NCI-H2029 treated with DMSO at 0.1 percent for 48 hours (cell line): ENCODE data around the gene ECM1.

ENCODE experiments used
- DNase-seq: peaks from one replicate; lab custom pipeline; 2025; lab: John Stamatoyannopoulos, UW

Gene ECM1

DNA sequence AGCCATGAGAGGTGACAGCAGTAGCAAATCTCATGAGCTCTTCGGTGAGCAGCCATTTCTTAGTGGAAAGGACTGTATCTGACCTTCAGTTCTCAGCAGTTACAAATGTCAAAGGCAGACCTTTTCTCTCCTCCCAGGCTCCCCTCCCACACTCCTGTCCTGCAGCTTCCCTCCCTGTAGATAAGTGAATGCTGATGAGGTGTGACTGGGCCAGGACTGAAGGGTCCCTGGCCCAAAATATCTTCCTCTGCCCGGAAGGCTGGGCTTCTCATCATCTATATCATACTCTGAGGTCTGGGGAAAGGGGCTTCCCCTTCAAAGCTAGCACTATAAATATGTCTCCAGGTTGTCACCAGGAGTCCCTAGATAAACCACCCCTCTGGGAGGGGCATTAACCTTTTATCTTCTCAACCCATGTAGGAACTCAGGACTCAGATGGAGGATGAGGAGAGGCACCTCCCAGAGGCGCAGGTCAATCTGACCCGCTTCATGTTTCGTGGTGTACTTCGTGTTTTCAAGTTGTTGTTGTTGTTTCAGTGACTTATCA is 37.6 kb downstream of the ECM1 start:
- DNase-seq = no peak

DNA sequence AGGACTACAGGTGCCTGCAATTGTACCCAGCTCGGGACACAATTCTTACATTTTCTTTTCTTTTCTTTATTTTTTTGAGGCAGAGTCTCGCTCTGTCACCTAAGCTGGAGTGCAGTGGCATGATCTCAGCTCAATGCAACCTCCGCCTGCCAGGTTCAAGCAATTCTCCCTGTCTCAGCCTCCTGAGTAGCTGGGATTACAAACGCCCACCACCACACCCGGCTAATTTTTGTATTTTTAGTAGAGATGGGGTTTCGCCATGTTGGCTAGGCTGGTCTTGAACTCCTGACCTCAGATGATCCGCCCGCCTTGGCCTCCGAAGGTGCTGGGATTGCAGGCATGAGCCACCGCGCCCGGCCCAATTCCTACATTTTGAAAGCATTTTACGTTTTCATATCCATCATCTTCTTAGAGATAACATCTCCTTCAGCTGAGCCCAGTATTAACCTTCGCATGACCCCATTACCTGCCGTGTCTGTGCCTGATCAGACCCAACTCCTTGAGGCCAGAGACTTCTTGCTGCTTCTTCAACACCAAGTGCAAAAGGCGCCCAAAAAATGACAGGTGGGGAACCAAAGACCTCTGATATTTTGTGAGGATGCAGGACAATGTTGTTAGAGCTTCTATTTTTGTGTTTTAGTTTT is 38.5 kb downstream of the ECM1 start:
- DNase-seq = no peak

DNA sequence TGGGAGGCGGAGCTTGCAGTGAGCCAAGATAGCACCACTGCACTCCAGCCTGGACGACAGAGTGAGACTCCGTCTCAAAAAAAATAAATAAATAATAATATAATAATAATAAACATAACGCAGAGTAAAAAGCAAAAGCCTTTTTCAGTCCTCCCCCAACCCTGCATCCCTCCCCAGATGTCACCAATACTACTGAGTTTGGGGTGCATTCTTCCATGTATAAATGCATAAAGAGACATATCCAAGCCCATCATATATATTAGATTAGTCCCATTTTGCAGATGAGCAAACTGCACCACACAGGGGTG is 40.4 kb downstream of the ECM1 start:
- no peak for DNase-seq

DNA sequence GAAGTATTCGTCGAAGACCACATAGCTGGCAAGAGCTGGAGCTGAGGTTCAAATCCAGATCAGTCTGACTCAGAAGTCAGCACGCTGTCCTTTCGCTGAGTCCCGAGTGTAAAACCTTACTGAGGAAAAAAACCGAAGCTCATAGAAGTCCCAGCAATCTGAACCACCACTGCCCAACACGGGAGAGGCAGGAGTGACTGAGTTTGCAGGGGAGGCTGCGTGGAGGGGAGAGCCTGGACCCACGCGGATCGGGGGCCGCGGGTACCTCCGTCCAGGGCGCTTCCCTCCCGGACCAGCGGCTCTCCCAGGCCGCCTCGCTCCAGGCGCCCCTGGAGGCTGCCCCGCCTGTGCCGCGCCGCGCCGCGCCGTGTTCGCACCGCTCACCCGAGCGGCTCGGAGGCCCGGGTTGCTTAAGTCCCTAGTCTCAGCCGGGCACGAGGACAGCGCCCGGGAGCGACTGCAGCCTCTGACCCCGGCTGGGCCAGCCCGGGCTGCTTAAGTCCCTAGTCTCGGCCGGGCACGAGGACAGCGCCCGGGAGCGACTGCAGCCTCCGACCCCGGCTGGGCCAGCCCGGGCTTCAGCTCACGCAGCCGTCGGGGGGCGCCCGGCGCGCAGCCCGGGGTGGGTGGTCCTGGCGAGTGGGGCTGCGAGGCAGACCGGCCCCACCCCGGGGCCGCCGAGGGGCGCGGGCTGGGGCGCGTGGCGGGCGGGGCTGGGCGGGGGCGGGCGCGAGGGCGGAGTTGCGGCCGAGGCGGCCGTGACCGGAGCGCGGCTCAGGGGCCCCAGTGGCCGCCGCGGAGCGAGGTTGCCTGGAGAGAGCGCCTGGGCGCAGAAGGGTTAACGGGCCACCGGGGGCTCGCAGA is 41.0 kb downstream of the ECM1 start, which contains the start of gene ADAMTSL4:
ADAMTSL4 (plus strand) TSS at position 777 of the 864 bp plus-strand sequence. CDS start 2,881 bp downstream, outside the sequence.
- DNase-seq = peak; percentile 10

DNA sequence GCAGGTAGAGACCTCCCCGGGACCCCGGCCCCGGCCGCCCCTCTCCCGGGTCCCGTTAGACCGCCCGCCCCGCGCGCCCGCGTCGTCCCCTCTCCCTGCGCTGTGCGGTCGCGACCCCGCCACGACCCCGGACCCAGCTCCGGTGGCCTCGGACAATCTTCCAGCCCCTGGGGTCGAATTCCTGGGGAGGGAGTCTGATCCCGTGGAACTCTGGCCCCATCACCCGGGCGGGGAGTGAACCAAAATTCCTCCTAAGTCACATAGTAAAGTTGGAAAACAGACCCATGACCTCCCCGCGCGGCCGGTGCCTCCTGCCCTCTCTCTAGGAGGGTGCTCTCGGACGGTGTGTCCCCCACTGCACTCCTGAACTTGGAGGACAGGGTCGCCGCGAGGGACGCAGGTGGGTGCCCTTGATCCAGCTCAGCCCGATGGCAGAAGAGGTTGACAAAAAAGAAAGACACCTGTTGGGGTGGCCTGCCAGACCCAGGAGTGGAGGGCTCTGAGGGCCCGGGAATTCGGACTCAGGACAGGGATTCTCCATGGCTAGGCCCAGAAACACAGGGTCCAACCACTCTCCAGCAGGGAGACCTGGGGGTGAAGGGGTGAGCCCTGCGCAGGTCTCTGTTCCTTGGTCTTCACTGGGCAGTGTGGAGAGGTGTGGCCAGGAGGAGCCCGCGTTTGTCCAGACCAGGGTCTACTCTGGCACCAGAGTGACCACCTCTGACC is 41.8 kb downstream of the ECM1 start:
- DNase-seq = no peak

DNA sequence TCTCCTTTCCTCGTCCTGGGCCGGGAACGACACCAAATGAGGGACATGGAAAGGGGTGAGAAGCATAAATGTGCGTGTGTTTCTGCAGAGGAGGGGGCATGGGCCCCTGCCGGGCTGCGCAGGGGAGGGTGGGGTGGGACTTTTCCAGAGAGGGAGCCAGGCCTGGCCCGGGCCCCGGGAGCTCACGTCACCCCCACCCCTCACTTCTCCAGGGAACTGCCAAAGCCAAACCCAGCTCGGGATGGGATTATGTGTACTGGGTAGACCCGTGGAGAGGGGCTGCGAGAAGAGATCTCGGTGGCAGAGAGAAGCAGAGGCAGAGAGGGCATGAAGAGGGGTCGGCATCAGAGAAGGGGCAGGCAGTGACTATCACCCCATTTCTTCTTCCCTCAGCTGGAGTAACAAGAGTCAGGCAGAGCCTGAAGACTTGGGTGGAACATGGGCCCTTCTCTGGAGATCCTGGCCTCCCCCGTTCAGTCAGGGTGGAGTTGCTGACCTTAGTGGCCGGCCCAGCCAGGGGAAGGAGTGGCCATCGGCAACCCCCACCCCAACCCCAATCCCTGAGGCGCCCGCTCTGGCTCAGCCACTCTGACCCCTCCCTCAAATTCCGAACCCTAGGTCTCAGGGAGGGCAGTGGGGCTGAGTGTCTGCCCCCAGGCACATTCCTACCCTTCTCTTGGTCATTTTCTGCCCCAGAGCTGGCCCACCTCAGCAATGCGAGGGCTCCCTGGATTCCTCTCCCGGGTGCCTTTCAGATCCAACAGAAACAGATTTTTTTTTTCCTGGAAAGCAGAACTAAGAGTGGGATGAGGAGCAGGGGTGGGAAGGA is 42.5 kb downstream of the ECM1 start:
- no peak for DNase-seq

DNA sequence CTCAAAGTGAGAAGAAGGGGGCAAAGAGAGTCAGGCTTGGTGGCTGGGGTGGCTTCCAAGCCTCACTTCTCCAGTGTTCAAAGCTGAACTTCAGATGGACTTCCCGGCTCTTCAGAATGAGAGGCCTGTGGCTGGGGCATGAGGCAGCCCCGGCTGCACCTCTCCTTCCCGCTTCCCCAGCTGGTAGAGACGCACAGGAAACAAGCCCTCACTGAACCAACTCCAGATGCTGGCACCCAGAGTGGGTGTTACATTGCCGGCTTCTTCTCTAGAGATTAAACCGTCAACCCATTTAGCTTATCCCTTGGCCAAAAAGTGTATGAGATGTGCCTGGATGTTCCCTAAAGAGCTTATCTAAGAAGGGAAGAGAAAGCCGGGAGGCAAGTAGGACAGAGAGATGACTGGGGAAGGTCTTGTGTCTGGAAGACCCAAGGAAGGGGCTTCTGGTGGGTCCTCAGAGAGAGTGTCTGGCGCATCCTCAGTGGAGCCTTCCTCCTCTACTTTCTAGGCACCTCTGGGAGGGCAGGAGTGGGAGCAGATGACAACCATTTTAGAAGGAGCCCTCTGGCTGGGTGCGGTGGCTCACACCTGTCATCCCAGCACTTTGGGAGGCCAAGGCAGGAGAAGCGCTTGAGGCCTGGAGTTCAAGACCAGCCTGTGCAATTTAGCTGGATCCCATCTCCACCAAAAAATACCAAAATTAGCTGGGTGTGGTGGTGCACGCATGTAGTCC is 43.3 kb downstream of the ECM1 start:
- DNase-seq = no peak

DNA sequence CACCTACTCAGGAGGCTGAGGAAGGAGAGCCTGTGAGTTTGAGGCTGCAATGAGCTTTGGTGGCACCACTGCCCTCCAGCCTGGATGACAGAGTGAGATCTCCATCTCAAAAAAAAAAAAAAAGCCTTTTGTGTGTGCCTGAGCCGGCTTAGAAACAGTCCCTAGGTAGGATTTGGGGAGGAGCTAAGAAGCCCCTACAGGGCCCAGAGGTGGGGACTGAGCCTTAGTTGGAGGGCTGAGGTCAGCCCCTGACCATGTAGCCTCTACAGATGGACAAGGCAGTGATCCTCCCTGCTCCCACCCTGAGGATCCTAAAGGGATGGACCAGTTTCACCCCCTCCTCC is 43.8 kb downstream of the ECM1 start:
- no peak for DNase-seq

DNA sequence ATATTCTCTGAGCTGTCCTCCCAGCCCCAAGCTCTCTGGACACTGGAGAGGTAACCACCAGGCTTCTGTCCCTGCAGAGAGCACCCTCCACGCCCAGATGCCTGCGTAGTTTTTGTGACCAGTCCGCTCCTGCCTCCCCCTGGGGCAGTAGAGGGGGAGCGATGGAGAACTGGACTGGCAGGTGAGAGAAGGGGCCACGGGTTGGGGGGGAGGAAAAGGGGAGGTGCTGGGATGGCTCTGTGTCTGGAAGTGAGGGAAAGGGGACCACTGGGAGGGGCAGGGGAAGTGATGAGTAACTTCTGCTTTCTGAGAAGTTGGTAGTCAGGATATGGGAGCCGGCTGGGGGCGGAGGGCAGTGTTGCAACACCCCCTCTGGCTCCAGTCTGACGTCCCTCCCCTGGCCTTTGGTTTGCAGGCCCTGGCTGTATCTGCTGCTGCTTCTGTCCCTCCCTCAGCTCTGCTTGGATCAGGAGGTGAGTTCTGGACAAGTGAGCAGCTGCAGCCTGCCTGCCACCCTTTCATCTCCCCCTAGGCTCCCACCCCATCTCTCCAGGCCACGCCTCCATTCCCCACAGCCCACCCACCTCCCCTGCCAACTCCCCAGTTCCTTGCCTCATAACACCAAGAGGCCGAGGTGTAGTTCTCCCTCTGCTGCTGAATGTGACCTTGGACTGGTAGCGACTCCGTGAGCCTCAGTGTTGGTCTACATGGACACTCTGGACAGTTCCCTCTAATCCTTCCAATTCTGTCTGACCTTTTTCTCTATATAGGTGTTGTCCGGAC is 44.4 kb downstream of the ECM1 start:
- DNase-seq = no peak

DNA sequence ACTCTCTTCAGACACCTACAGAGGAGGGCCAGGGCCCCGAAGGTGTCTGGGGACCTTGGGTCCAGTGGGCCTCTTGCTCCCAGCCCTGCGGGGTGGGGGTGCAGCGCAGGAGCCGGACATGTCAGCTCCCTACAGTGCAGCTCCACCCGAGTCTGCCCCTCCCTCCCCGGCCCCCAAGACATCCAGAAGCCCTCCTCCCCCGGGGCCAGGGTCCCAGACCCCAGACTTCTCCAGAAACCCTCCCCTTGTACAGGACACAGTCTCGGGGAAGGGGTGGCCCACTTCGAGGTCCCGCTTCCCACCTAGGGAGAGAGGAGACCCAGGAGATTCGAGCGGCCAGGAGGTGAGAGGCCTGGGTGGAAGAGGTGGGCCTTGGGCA is 45.0 kb downstream of the ECM1 start:
- DNase-seq = no peak

DNA sequence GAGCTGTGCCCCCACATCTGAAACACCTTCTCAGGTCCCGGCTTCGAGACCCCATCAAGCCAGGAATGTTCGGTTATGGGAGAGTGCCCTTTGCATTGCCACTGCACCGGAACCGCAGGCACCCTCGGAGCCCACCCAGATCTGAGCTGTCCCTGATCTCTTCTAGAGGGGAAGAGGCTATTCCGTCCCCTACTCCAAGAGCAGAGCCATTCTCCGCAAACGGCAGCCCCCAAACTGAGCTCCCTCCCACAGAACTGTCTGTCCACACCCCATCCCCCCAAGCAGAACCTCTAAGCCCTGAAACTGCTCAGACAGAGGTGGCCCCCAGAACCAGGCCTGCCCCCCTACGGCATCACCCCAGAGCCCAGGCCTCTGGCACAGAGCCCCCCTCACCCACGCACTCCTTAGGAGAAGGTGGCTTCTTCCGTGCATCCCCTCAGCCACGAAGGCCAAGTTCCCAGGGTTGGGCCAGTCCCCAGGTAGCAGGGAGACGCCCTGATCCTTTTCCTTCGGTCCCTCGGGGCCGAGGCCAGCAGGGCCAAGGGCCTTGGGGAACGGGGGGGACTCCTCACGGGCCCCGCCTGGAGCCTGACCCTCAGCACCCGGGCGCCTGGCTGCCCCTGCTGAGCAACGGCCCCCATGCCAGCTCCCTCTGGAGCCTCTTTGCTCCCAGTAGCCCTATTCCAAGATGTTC is 45.6 kb downstream of the ECM1 start:
- no peak for DNase-seq

DNA sequence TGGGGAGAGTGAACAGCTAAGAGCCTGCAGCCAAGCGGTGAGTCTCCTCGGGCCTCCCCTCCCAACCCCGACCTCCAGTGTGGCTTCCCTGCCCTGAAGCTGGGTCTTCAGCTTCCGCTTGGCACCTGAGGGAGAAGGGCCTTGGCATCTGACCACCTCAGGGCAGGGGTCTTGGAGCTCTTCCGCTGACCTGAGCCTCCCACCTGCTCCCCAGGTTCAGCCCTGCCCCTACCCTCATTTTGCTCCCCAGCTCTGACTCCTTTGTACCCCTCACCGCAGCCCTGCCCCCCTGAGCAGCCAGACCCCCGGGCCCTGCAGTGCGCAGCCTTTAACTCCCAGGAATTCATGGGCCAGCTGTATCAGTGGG is 46.2 kb downstream of the ECM1 start:
- DNase-seq = no peak

DNA sequence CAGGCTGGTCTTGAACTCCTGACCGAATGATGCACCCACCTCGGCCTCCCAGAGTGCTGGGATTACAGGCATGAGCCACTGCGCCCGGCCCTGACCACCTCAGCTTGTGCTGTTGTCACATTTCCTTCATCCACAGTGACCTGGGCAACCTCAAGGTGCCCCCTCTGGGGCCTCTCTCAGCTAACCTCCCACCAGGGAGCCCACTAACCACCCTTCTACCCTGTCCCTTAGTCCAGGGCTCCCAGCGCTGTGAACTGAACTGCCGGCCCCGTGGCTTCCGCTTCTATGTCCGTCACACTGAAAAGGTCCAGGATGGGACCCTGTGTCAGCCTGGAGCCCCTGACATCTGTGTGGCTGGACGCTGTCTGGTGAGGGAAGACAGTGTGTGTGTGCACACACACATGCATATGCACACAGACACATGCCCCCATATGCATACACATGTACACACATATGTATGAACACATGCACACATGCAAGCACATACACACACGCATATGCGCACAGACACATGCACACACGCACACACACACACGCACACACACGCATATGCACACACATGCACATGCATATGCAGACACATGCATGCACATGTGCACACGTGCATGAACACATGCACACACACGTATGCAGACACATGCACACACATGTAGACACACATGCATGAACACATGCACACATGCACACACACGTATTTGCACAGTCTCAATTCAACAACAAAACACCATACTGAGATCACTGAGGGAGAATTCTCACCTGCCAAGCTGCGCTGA is 47.5 kb downstream of the ECM1 start:
- no peak for DNase-seq

DNA sequence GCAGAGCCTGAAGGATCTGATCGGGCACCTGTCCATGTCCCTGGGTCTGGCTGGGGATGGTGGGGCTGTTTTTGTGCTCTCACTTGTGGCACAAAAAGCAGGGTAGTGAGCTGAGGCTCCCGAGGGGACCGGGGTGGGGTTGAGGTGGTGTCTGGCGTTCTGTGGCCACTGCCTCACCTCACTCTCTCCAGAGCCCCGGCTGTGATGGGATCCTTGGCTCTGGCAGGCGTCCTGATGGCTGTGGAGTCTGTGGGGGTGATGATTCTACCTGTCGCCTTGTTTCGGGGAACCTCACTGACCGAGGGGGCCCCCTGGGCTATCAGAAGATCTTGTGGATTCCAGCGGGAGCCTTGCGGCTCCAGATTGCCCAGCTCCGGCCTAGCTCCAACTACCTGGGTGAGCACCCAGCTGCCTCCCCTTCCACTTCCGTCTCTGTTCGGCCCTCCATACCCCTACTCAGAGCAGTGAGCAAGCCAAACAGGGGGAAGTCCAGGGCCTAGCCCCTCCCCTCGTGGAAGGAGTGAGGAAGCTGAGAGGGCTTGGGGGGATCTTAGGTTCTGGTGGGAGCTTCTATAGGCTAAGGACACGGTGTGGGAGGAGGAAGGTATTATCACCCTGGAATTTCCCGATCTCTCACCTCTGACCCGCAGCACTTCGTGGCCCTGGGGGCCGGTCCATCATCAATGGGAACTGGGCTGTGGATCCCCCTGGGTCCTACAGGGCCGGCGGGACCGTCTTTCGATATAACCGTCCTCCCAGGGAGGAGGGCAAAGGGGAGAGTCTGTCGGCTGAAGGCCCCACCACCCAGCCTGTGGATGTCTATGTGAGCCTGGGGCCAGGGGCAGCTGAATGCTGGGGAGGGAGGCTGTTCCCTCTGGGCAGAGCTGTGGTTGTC is 48.3 kb downstream of the ECM1 start:
- DNase-seq = no peak

DNA sequence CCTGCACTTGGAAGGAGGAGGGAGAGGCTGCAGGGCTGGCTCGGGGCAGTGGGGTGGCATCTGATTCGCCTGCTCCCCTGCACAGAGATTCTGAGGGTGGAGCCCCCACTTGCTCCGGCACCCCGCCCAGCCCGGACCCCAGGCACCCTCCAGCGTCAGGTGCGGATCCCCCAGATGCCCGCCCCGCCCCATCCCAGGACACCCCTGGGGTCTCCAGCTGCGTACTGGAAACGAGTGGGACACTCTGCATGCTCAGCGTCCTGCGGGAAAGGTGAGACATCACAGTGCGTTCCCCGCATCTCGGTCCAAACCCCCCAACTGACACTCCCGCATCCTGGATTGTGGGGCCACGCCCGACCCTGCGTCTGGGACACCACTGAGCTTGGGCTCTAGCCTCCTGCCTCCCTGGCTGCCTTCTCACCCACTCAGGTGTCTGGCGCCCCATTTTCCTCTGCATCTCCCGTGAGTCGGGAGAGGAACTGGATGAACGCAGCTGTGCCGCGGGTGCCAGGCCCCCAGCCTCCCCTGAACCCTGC is 49.2 kb downstream of the ECM1 start:
- DNase-seq = no peak

DNA sequence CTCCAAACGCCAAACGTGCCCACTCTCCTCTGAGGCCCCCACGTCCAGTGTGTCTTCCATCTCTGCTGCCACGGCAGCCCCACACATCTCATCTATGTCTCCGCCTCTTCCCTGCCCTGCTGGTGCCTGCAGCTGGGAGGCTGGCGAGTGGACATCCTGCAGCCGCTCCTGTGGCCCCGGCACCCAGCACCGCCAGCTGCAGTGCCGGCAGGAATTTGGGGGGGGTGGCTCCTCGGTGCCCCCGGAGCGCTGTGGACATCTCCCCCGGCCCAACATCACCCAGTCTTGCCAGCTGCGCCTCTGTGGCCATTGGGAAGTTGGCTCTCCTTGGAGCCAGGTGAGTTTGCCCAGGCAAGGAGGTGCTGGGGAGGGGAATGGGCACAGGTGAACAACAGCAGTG is 49.9 kb downstream of the ECM1 start:
- DNase-seq = no peak

DNA sequence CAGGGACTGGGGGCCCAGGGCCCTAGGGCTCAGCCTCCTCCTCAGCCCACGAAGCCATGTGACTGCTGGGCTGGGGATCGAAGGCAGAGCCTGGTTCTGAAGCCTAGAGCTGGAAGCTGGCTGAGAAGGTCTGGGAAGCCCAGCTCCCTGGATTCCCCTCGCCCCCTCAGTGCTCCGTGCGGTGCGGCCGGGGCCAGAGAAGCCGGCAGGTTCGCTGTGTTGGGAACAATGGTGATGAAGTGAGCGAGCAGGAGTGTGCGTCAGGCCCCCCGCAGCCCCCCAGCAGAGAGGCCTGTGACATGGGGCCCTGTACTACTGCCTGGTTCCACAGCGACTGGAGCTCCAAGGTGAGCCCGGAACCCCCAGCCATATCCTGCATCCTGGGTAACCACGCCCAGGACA is 50.4 kb downstream of the ECM1 start:
- no peak for DNase-seq
